Psoas muscle (tissue), 8 donors: ENCODE results near the gene RAVER1. TPM values are rescaled to one million over a fixed set of nuclear protein-coding genes. Genes with fewer than 3 reads are reported as not detected.
A peak's percentile ranks its signal among the peaks of the same experiment; 100 is the strongest.

ENCODE experiments used
- ATAC-seq, 4 donors: fragments of 200-7000 bp; cut with Tn5 transposase; one replicate each; pipeline ENCODE4 v1.9.1; 2020; ENCODE audit warnings: moderate library complexity in 3 of 4, mild to moderate bottlenecking in 2 of 4
- DNase-seq, 2 donors: peaks; one replicate each; pipeline ENCODE4 v3.0.0-alpha.2; 2020
- H3K27ac ChIP-seq: fragments of 200-600 bp; one replicate; pipeline ENCODE4 v1.8.0; 2022
- H3K27me3 ChIP-seq, 3 donors: fragments of 200-600 bp in 1 of 3; one replicate each; pipeline versions ENCODE4 v1.6.1 to v1.8.0; 2013 to 2022; ENCODE audit warnings: low read length in 2 of 3, mild to moderate bottlenecking in 2 of 3, moderate library complexity in 1 of 3; ENCODE audit not compliant: insufficient read depth in 3 of 3
- H3K36me3 ChIP-seq, 2 donors: fragments of 200-600 bp in 1 of 2; one replicate each; pipeline versions ENCODE4 v1.6.1 to v1.8.0; 2013 to 2022; ENCODE audit warnings: low read depth in 1 of 2, mild to moderate bottlenecking in 1 of 2, moderate library complexity in 1 of 2; ENCODE audit not compliant: insufficient read depth in 1 of 2
- H3K4me1 ChIP-seq: fragments of 200-600 bp; one replicate; pipeline ENCODE4 v1.8.0; 2022
- H3K4me3 ChIP-seq: fragments of 200-600 bp; one replicate; pipeline ENCODE4 v1.8.0; 2022; ENCODE audit warnings: mild to moderate bottlenecking
- H3K9me3 ChIP-seq: fragments of 200-600 bp; one replicate; pipeline ENCODE4 v1.8.0; 2022
- CTCF ChIP-seq: fragments of 200-600 bp; IDR thresholded peaks from one replicate; pipeline ENCODE4 v1.8.0; 2022; ENCODE audit warnings: antibody characterized with exemption
- WGBS, 3 donors: extraction: QIAGEN DNeasy Blood & Tissue Kit; methylation state at CpG; one replicate each; pipeline versions ENCODE4 v1.1.6 to v1.1.7; 2013; 5-methylcytosine and 5-hydroxymethylcytosine counted together
- intact Hi-C, 2 donors: fragments of 100-400 bp; cut with DNase I; formaldehyde crosslinking; loops; one replicate each; pipeline versions ENCODE4 v1.11.0 to v1.14.2; 2022
- polyA plus RNA-seq, 3 donors: library from polyadenylated mRNA; stranded (reverse); fragments of 200-250 nt; gene quantifications; one replicate each; pipeline ENCODE4 v1.2.3, GENCODE V29; 2013
- total RNA-seq, 4 donors: library from RNA; stranded (reverse); fragmentation: NEBNext Ultra II Directional in 2 of 4; extraction: Animal tissue kit (Norgen Biotek cat#: 25700) in 2 of 4; gene quantifications; one replicate each; pipeline versions ENCODE4 v1.2.1 to v1.2.4, GENCODE V29; 2021 to 2023
- donor health status: healthy with polysubstance abuse.
- donor health status: DM: no; HTN: no; CAD: no; lungs with moderate emphysema.
- donor health status: Bipolar disorder and iron deficiency.
- donor health status: healthy.
- donor health status: DM: yes; HTN: yes; CAD: no.
- donor health status: DM: no; HTN: no; CAD: no.
- donor health status: DM: no; HTN: no; CAD: no.
- donor health status: DM: yes; HTN: yes; CAD: no.

RAVER1 gene
- total and polyA plus RNA-seq, 7 donors, result 4.3 to 11.2 (median 8.2) TPM

GRCh38 chr19:10279737-10280442 lies 53.4 kb downstream of the RAVER1 start:
- peaks cover 0 to 3% (median 0%) of the 10 kb centered on the region in 3 donors for H3K27me3 ChIP-seq
- intact Hi-C loops, result no loop called here
- H3K27ac ChIP-seq, result no peak overlapping the region
- WGBS, 3 donors, result 75 to 86% (median 80%) methylated on average over 5 of the region's 5 CpGs
- no peak for TF ChIP-seq CTCF
- H3K4me1 ChIP-seq, result no peaks in the 10 kb centered on the region
- no peak for DNase-seq
- peaks cover 0 to 9% of the 10 kb centered on the region in 2 donors for H3K36me3 ChIP-seq
- no peaks in the 10 kb centered on the region for H3K9me3 ChIP-seq
- no peak overlapping the region for H3K4me3 ChIP-seq
- peak in 1 of 4 donors; percentile 43 for ATAC-seq

- intact Hi-C loops, result no loop called here
- no peak for TF ChIP-seq CTCF
- Histone ChIP-seq H3K36me3 (peaks cover 0 to 9% of the 10 kb centered on the region in 2 donors), H3K27ac (no peak overlapping the region), H3K9me3 (no peaks in the 10 kb centered on the region), H3K27me3 (peaks cover 0 to 3% (median 0%) of the 10 kb centered on the region in 3 donors), H3K4me1 (no peaks in the 10 kb centered on the region), H3K4me3 (no peak overlapping the region)
- ATAC-seq (no peak), DNase-seq (no peak)
- WGBS, 3 donors, result 94 to 100% (median 98%) methylated on average over 1 of the region's 1 CpG
Measured at GRCh38 chr19:10278935-10279334, 54.4 kb downstream of the RAVER1 start.

GRCh38 chr19:10277795-10278589 lies 55.3 kb downstream of the RAVER1 start:
- Histone ChIP-seq H3K27me3 (peaks cover 0 to 3% (median 0%) of the 10 kb centered on the region in 3 donors), H3K4me3 (no peak overlapping the region), H3K27ac (no peak overlapping the region), H3K36me3 (peaks cover 0 to 8% of the 10 kb centered on the region in 2 donors), H3K9me3 (no peaks in the 10 kb centered on the region), H3K4me1 (no peaks in the 10 kb centered on the region)
- DNase-seq (no peak), ATAC-seq (no peak)
- no peak for TF ChIP-seq CTCF
- intact Hi-C loops, result no loop called here
- WGBS, 3 donors, result 86 to 92% (median 87%) methylated on average over 9 of the region's 9 CpGs

- no peak overlapping the region for H3K27ac ChIP-seq
- 77 to 86% (median 82%) methylated on average over 10 of the region's 10 CpGs for WGBS, 3 donors
- no peak overlapping the region for H3K4me3 ChIP-seq
- H3K4me1 ChIP-seq, result peaks cover 14% of the 10 kb centered on the region
- ATAC-seq (no peak), DNase-seq (no peak)
- H3K27me3 ChIP-seq, result peaks cover 0 to 21% (median 1%) of the 10 kb centered on the region in 3 donors
- TF ChIP-seq CTCF, result no peak
- intact Hi-C loops, result loop anchor here in 1 of 2 donors (5.0 kb wide), 1 partner anchor 58 kb away; the partner anchor contains the start of gene RAVER1
- H3K36me3 ChIP-seq, result peaks cover 0 to 8% of the 10 kb centered on the region in 2 donors
- H3K9me3 ChIP-seq, result no peaks in the 10 kb centered on the region
Measured at GRCh38 chr19:10274589-10274988, 58.7 kb downstream of the RAVER1 start.
